Measurements from ENCODE around the gene FOXG1. TPM values are rescaled to one million over a fixed set of nuclear protein-coding genes. Genes with fewer than 3 reads are reported as not detected.

Gene FOXG1
- total RNA-seq, 4 donors from 2014 or later, result not detected

- no peak for DNase-seq
- intact Hi-C loops (cut with DNase I; ENCODE audit: low total_unique reads), result no loop called here
- Histone ChIP-seq H3K27ac (no peak overlapping the region), H3K4me3 (no peak overlapping the region), H3K27me3 (peaks cover 20 to 92% of the 10 kb centered on the region in 2 donors), H3K36me3 (no peaks in the 10 kb centered on the region), H3K4me1 (no peaks in the 10 kb centered on the region), H3K9me3 (no peaks in the 10 kb centered on the region)
- TF ChIP-seq POLR2A (IDR thresholded peaks at IDR 0.05), result no peak
- TF ChIP-seq, protein P1, sequence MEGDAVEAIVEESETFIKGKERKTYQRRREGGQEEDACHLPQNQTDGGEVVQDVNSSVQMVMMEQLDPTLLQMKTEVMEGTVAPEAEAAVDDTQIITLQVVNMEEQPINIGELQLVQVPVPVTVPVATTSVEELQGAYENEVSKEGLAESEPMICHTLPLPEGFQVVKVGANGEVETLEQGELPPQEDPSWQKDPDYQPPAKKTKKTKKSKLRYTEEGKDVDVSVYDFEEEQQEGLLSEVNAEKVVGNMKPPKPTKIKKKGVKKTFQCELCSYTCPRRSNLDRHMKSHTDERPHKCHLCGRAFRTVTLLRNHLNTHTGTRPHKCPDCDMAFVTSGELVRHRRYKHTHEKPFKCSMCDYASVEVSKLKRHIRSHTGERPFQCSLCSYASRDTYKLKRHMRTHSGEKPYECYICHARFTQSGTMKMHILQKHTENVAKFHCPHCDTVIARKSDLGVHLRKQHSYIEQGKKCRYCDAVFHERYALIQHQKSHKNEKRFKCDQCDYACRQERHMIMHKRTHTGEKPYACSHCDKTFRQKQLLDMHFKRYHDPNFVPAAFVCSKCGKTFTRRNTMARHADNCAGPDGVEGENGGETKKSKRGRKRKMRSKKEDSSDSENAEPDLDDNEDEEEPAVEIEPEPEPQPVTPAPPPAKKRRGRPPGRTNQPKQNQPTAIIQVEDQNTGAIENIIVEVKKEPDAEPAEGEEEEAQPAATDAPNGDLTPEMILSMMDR (IDR thresholded peaks at IDR 0.05), result no peak
Measured at GRCh38 chr14:28773176-28773575, 6.6 kb downstream of the FOXG1 start.

DNA sequence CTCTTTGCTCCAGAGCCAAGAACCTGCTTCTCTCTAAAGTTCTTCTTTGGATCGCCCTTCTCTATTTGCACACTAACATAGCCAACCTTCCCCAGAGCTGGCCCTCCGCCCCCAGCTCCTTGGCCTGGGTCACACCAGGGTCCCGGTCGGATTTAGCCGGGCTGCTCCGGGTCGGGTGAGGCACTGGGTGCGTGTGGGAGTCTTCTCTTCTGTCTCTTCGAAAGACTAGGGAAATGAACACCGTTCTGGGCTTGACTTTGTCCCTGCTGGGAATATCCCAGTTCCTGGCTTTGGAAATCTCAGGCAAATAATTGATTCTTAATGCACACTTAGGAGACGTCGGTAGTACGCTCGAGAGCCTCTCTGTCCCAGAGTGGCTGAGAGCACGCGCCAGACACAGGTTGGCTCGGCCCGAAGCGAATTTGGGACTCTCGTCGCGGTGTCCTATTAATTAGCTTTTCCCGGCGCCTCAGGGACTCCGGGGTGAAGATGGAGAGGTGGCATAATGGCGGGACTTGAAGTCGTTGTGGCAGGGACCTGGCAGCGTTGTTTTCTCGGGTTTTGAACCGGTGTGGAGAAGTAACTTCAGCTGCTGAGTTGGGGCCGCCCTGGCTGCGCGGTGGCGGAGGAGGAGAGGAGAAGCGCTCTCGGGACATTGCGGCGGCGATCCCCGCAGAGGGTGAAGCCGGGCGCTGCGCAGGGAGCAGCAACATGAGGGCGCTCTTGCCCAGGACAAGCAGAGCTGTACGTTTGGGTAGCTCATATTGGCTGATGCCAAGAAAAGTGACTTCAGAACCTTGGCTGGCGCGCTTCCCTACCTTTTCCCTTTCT is 7.5 kb downstream of the FOXG1 start:
- peaks cover 17 to 92% of the 10 kb centered on the region in 2 donors for H3K27me3 ChIP-seq
- H3K36me3 ChIP-seq, result no peaks in the 10 kb centered on the region
- no peaks in the 10 kb centered on the region for H3K4me1 ChIP-seq
- H3K27ac ChIP-seq, result no peak overlapping the region
- no peak overlapping the region for H3K4me3 ChIP-seq
- TF ChIP-seq POLR2A (IDR thresholded peaks at IDR 0.05), result no peak
- TF ChIP-seq, protein P1 (IDR thresholded peaks at IDR 0.05), result no peak
- DNase-seq, result no peak
- intact Hi-C loops (cut with DNase I; ENCODE audit: low total_unique reads), result no loop called here
- H3K9me3 ChIP-seq, result no peaks in the 10 kb centered on the region

GRCh38 chr14:28774764-28775735 is 8.5 kb downstream of the FOXG1 start:
- Histone ChIP-seq H3K27me3 (peaks cover 17 to 92% of the 10 kb centered on the region in 2 donors), H3K4me3 (no peak overlapping the region), H3K9me3 (no peaks in the 10 kb centered on the region), H3K36me3 (no peaks in the 10 kb centered on the region), H3K4me1 (no peaks in the 10 kb centered on the region), H3K27ac (no peak overlapping the region)
- TF ChIP-seq, protein P1 (IDR thresholded peaks at IDR 0.05), result no peak
- no peak for TF ChIP-seq POLR2A (IDR thresholded peaks at IDR 0.05)
- no peak for DNase-seq
- intact Hi-C loops (cut with DNase I; ENCODE audit: low total_unique reads), result no loop called here

GRCh38 chr14:28776482-28777266 is 10.1 kb downstream of the FOXG1 start:
- DNase-seq, result no peak
- Histone ChIP-seq H3K27me3 (peaks cover 17 to 93% of the 10 kb centered on the region in 2 donors), H3K27ac (no peak overlapping the region), H3K4me1 (no peaks in the 10 kb centered on the region), H3K9me3 (no peaks in the 10 kb centered on the region), H3K36me3 (no peaks in the 10 kb centered on the region), H3K4me3 (no peak overlapping the region)
- intact Hi-C loops (cut with DNase I; ENCODE audit: low total_unique reads), result no loop called here
- TF ChIP-seq, protein P1 (IDR thresholded peaks at IDR 0.05), result no peak
- no peak for TF ChIP-seq POLR2A (IDR thresholded peaks at IDR 0.05)
